ENCODE results near the gene PTPRN2. TPM values are rescaled to one million over a fixed set of nuclear protein-coding genes. Genes with fewer than 3 reads are reported as not detected.

The PTPRN2 gene
- total RNA-seq, 1 donor from 2014 or later: 1.8 TPM

DNA sequence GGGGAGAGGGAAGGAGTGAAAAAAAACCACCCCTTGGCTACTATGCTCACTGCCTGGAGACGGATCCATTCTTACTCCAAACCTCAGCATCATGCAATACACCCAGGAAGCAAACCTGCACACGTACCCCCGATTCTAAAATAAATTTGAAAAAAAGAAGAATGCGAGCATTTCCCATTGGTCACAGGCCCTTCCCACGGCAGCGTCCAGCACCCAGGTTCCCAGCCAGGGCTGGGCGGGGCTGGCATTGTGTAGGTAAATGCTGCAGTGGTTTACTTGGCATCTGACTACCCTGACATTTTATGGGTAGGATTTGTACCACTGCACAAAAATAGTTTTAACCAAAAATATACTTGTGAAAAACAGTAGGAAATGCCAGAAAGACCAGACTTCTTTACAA lies 831.9 kb downstream of the PTPRN2 start:
- TF ChIP-seq, protein P1, sequence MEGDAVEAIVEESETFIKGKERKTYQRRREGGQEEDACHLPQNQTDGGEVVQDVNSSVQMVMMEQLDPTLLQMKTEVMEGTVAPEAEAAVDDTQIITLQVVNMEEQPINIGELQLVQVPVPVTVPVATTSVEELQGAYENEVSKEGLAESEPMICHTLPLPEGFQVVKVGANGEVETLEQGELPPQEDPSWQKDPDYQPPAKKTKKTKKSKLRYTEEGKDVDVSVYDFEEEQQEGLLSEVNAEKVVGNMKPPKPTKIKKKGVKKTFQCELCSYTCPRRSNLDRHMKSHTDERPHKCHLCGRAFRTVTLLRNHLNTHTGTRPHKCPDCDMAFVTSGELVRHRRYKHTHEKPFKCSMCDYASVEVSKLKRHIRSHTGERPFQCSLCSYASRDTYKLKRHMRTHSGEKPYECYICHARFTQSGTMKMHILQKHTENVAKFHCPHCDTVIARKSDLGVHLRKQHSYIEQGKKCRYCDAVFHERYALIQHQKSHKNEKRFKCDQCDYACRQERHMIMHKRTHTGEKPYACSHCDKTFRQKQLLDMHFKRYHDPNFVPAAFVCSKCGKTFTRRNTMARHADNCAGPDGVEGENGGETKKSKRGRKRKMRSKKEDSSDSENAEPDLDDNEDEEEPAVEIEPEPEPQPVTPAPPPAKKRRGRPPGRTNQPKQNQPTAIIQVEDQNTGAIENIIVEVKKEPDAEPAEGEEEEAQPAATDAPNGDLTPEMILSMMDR (IDR thresholded peaks at IDR 0.05): no peak
- Mint-ChIP-seq H3K4me1 (no peaks in the 10 kb centered on the region), H3K4me3 (no peak overlapping the region), H3K9me3 (no peaks in the 10 kb centered on the region), H3K27me3 (no peaks in the 10 kb centered on the region), H3K27ac (no peak overlapping the region), H3K36me3 (ENCODE audit: low read depth) (no peaks in the 10 kb centered on the region)
- ATAC-seq (ENCODE audit: low read depth) (no peak), DNase-seq (no peak)
- POLR2A ChIA-PET: no interaction called here
- intact Hi-C loops (cut with micrococcal nuclease): no loop called here
- CTCF ChIA-PET: no interaction called here

- no peaks in the 10 kb centered on the region for H3K4me1 Mint-ChIP-seq
- DNase-seq: no peak
- H3K36me3 Mint-ChIP-seq (ENCODE audit: low read depth): no peaks in the 10 kb centered on the region
- no peak overlapping the region for H3K4me3 Mint-ChIP-seq
- H3K9me3 Mint-ChIP-seq: no peaks in the 10 kb centered on the region
- ATAC-seq (ENCODE audit: low read depth): no peak
- H3K27me3 Mint-ChIP-seq: no peaks in the 10 kb centered on the region
- intact Hi-C loops (cut with micrococcal nuclease): no loop called here
- TF ChIP-seq, protein P1 (IDR thresholded peaks at IDR 0.05): no peak
- no peak overlapping the region for H3K27ac Mint-ChIP-seq
- ChIA-PET POLR2A (no interaction called here), CTCF (no interaction called here)
Measured at GRCh38 chr7:157754416-157754790, 833.2 kb downstream of the PTPRN2 start.

- TF ChIP-seq, protein P1 (IDR thresholded peaks at IDR 0.05): no peak
- Mint-ChIP-seq H3K9me3 (no peaks in the 10 kb centered on the region), H3K27ac (no peak overlapping the region), H3K4me3 (no peak overlapping the region), H3K27me3 (no peaks in the 10 kb centered on the region), H3K4me1 (no peaks in the 10 kb centered on the region), H3K36me3 (ENCODE audit: low read depth) (no peaks in the 10 kb centered on the region)
- DNase-seq: no peak
- POLR2A ChIA-PET: no interaction called here
- no peak for ATAC-seq (ENCODE audit: low read depth)
- CTCF ChIA-PET: no interaction called here
- intact Hi-C loops (cut with micrococcal nuclease): no loop called here
Measured at GRCh38 chr7:157753713-157754415, 833.8 kb downstream of the PTPRN2 start.

DNA sequence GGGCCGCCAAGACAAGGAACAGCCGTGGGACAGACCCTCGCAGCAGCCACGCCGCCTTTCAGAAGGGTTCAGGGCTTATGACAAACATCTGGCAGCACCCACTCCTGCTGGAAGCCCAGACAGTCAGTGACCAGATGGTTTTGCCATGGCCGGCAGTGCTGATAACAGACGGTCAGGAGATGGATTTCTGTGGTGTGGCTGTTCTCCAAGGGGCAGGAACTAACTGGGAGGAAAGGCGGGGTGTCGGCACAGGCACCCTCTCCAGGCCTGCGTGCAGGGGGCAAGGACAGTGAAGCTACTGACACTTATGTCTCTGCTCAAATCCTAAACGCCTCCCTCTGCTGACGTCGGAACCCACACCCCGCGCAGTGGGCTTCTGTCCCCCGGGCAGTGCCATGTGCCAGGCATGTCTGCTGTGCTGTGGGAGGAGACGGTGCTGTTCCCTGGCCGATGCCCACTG lies 834.8 kb downstream of the PTPRN2 start:
- no peak for ATAC-seq (ENCODE audit: low read depth)
- CTCF ChIA-PET: no interaction called here
- Mint-ChIP-seq H3K27me3 (no peaks in the 10 kb centered on the region), H3K4me1 (no peaks in the 10 kb centered on the region), H3K9me3 (no peaks in the 10 kb centered on the region), H3K4me3 (no peak overlapping the region), H3K27ac (no peak overlapping the region), H3K36me3 (ENCODE audit: low read depth) (no peaks in the 10 kb centered on the region)
- TF ChIP-seq, protein P1 (IDR thresholded peaks at IDR 0.05): no peak
- POLR2A ChIA-PET: no interaction called here
- intact Hi-C loops (cut with micrococcal nuclease): no loop called here
- no peak for DNase-seq

DNA sequence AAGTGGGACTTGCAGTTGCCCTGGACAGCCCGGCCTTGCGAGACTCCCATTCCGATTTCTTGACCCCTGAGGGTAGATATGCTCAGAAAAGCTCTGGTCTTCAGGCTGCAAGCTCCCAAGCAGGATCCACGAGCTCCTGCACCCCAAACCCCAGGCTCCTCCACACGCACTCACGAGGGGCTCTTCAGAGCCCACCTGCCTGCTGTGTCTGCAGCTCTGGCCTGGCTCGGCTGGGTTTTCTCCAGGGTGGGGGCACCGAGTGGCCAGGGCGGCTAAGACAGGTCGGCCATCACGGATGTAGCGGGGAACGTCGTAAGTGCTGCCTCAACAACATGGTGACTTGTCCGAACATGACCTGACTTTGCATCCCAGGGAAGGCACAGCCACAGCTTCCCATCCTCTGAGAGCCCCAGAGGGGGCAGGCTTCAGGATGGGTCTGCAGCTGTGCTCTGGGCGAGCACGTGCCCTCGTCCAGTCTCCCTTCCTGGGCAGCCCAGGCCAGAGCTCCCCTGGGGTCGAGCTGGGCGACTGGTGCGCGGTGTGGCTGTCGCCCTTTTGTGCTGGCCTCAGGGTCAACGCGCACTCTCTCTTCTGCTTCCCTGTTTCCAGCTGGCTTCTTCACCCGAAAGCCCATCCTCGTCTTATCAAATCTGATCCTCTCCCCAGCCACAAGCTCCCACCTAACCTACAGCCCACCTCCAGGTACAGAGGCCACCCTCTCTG lies 835.5 kb downstream of the PTPRN2 start:
- H3K27me3 Mint-ChIP-seq: no peaks in the 10 kb centered on the region
- intact Hi-C loops (cut with micrococcal nuclease): no loop called here
- H3K9me3 Mint-ChIP-seq: no peaks in the 10 kb centered on the region
- ATAC-seq (ENCODE audit: low read depth): no peak
- DNase-seq: no peak
- TF ChIP-seq, protein P1 (IDR thresholded peaks at IDR 0.05): no peak
- H3K4me1 Mint-ChIP-seq: no peaks in the 10 kb centered on the region
- POLR2A ChIA-PET: no interaction called here
- H3K36me3 Mint-ChIP-seq (ENCODE audit: low read depth): no peaks in the 10 kb centered on the region
- no peak overlapping the region for H3K27ac Mint-ChIP-seq
- CTCF ChIA-PET: no interaction called here
- no peak overlapping the region for H3K4me3 Mint-ChIP-seq
